Caco-2 (cell line): Measurements from ENCODE around the gene RAB27B. TPM values are rescaled to one million over a fixed set of nuclear protein-coding genes. Genes with fewer than 3 reads are reported as not detected.

ENCODE experiments used
- BruUV-seq: library from RNA; stranded (reverse); fragments of 400-500 nt; replicated peaks from 2 replicates; lab custom pipeline; 2021; lab: Mats Ljungman, UMichigan
- CTCF ChIA-PET: fragments of 300-600 bp; sonication (Branson Sonifier 250); formaldehyde crosslinking; loops from one replicate; lab custom pipeline; 2022; ENCODE audit warnings: antibody characterized with exemption; lab: Charles Lee
- POLR2A ChIA-PET: fragments of 300-600 bp; sonication (Branson Sonifier 250); formaldehyde crosslinking; loops from one replicate; lab custom pipeline; 2022; ENCODE audit warnings: antibody characterized with exemption; lab: Charles Lee
- DNase-seq, 2 experiments: peaks; one replicate each; pipeline versions ENCODE4 v3.0.0 to v3.0.0-alpha.2; 2020 to 2022
- H3K27me3 ChIP-seq: replicated peaks from 2 replicates; pipeline ENCODE4 v1.6.0; 2011; ENCODE audit warnings: low read length; ENCODE audit not compliant: control insufficient read depth, insufficient read depth
- H3K36me3 ChIP-seq: 2 replicates; pipeline ENCODE4 v1.5.1; 2011; ENCODE audit warnings: low read length; ENCODE audit not compliant: control insufficient read depth, insufficient read depth
- H3K4me1 ChIP-seq: fragments of 250-450 bp; sonication (Bioruptor Pico); 2 replicates; pipeline ENCODE4 v1.5.1; 2020; ENCODE audit warnings: mild to moderate bottlenecking
- H3K4me3 ChIP-seq: 2 replicates; pipeline ENCODE4 v1.5.1; 2011; ENCODE audit warnings: low read depth, mild to moderate bottlenecking, control low read depth, low read length
- H3K9me3 ChIP-seq: fragments of 250-450 bp; sonication (Bioruptor Pico); 2 replicates; pipeline ENCODE4 v1.5.1; 2020; ENCODE audit warnings: mild to moderate bottlenecking, moderate library complexity
- H3K27ac Mint-ChIP-seq: one replicate; pipeline ENCODE4 v1.8.0; 2022; ENCODE audit warnings: mixed read lengths; ENCODE audit not compliant: unreplicated experiment
- H3K27me3 Mint-ChIP-seq: one replicate; pipeline ENCODE4 v1.8.0; 2022; ENCODE audit warnings: mixed read lengths; ENCODE audit not compliant: insufficient read depth, unreplicated experiment
- H3K36me3 Mint-ChIP-seq: one replicate; pipeline ENCODE4 v1.8.0; 2022; ENCODE audit warnings: mild to moderate bottlenecking, mixed read lengths; ENCODE audit not compliant: insufficient read depth, unreplicated experiment
- H3K4me1 Mint-ChIP-seq: one replicate; pipeline ENCODE4 v1.8.0; 2022; ENCODE audit warnings: low read depth, mixed read lengths; ENCODE audit not compliant: unreplicated experiment
- H3K4me3 Mint-ChIP-seq: one replicate; pipeline ENCODE4 v1.8.0; 2022; ENCODE audit warnings: mild to moderate bottlenecking, moderate library complexity, mixed read lengths; ENCODE audit not compliant: unreplicated experiment
- H3K9me3 Mint-ChIP-seq: one replicate; pipeline ENCODE4 v1.8.0; 2022; ENCODE audit warnings: mixed read lengths; ENCODE audit not compliant: unreplicated experiment
- intact Hi-C: fragments of 100-400 bp; cut with micrococcal nuclease; formaldehyde crosslinking; loops from one replicate; pipeline ENCODE4 v1.10.0; 2022; ENCODE audit not compliant: unreplicated experiment
- total RNA-seq: library from RNA; stranded (reverse); gene quantifications from 2 replicates; pipeline ENCODE4 v1.2.3, GENCODE V29; 2022
- TF ChIP-seq, protein P1 (sequence below), 2 experiments: fragments of 200-600 bp in 1 of 2; IDR thresholded peaks; 1 replicate in 1 of 2; 2 replicates in 1 of 2; pipeline versions ENCODE4 v1.5.1 to v1.8.0; 2011 to 2022; ENCODE audit warnings: antibody characterized with exemption in 1 of 2, control low read depth in 1 of 2, inconsistent platforms in 1 of 2, low read depth in 1 of 2, low read length in 1 of 2, mild to moderate bottlenecking in 1 of 2, moderate library complexity in 1 of 2; ENCODE audit not compliant: insufficient read depth in 1 of 2, severe bottlenecking in 1 of 2, unreplicated experiment in 1 of 2

The RAB27B gene
- total RNA-seq, 1 experiment from 2014 or later, result 0.32 TPM

DNA sequence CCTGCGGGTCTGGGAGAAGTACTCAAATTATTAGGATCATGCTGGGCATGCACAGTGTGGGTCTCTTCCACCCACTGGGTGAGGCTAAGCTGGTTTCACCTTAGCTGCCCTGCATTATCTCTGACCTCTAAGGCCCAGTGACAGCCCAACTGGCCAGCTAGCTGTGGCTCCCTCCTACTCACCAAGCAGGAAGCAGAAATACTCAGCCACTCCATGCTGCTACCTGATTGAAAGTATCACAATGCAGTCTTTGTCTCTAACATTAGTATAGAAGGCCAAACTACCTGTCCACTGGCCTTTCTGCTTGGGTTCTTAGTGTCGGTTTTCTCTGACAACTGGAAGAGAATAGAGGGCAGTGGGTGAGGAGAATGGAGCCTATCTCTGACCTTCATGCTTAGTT is 47.3 kb upstream of the RAB27B start:
- no peak for DNase-seq
- Mint-ChIP-seq H3K36me3 (no peaks in the 10 kb centered on the region), H3K27ac (no peak overlapping the region), H3K4me3 (no peak overlapping the region), H3K27me3 (no peaks in the 10 kb centered on the region), H3K9me3 (no peaks in the 10 kb centered on the region), H3K4me1 (no peaks in the 10 kb centered on the region)
- intact Hi-C loops, result no loop called here
- Histone ChIP-seq H3K9me3 (no peaks in the 10 kb centered on the region), H3K4me1 (no peaks in the 10 kb centered on the region), H3K36me3 (no peaks in the 10 kb centered on the region), H3K4me3 (no peak overlapping the region), H3K27me3 (no peaks in the 10 kb centered on the region)
- ChIA-PET CTCF (no interaction called here), POLR2A (no interaction called here)
- TF ChIP-seq, protein P1, sequence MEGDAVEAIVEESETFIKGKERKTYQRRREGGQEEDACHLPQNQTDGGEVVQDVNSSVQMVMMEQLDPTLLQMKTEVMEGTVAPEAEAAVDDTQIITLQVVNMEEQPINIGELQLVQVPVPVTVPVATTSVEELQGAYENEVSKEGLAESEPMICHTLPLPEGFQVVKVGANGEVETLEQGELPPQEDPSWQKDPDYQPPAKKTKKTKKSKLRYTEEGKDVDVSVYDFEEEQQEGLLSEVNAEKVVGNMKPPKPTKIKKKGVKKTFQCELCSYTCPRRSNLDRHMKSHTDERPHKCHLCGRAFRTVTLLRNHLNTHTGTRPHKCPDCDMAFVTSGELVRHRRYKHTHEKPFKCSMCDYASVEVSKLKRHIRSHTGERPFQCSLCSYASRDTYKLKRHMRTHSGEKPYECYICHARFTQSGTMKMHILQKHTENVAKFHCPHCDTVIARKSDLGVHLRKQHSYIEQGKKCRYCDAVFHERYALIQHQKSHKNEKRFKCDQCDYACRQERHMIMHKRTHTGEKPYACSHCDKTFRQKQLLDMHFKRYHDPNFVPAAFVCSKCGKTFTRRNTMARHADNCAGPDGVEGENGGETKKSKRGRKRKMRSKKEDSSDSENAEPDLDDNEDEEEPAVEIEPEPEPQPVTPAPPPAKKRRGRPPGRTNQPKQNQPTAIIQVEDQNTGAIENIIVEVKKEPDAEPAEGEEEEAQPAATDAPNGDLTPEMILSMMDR (IDR thresholded peaks at IDR 0.05; ENCODE audit: insufficient read depth in 1 of 2, low read depth in 1 of 2, low read length in 1 of 2, severe bottlenecking in 1 of 2, unreplicated experiment in 1 of 2), result no peak
- BruUV-seq, result no TSS peak

DNA sequence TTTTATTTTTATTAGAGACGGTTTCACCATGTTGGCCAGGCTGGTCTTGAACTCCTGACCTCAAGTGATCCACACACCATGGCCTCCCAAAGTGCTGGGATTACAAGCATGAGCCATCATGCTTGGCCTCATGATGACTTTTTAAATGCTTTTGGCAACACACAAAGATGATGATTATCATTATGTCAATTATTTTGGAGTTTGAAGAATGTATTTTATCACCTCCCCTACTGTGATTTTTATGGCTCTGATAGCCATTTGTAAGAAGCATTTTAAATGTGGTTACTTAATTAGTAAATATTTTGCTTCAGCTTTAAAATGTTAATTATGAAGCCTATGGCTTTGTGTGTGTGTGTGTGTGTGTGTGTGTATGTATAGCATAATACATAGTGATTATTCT is 45.1 kb upstream of the RAB27B start:
- H3K36me3 ChIP-seq, result no peaks in the 10 kb centered on the region
- no peak overlapping the region for H3K4me3 Mint-ChIP-seq
- H3K4me3 ChIP-seq, result no peak overlapping the region
- POLR2A ChIA-PET, result no interaction called here
- no peaks in the 10 kb centered on the region for H3K9me3 ChIP-seq
- intact Hi-C loops, result no loop called here
- H3K27ac Mint-ChIP-seq, result no peak overlapping the region
- TF ChIP-seq, protein P1 (IDR thresholded peaks at IDR 0.05; ENCODE audit: insufficient read depth in 1 of 2, low read depth in 1 of 2, low read length in 1 of 2, severe bottlenecking in 1 of 2, unreplicated experiment in 1 of 2), result no peak
- CTCF ChIA-PET, result no interaction called here
- H3K36me3 Mint-ChIP-seq, result no peaks in the 10 kb centered on the region
- H3K4me1 Mint-ChIP-seq, result no peaks in the 10 kb centered on the region
- H3K4me1 ChIP-seq, result no peaks in the 10 kb centered on the region
- no peaks in the 10 kb centered on the region for H3K27me3 ChIP-seq
- no peaks in the 10 kb centered on the region for H3K27me3 Mint-ChIP-seq
- no peaks in the 10 kb centered on the region for H3K9me3 Mint-ChIP-seq
- DNase-seq, result no peak
- no TSS peak for BruUV-seq

DNA sequence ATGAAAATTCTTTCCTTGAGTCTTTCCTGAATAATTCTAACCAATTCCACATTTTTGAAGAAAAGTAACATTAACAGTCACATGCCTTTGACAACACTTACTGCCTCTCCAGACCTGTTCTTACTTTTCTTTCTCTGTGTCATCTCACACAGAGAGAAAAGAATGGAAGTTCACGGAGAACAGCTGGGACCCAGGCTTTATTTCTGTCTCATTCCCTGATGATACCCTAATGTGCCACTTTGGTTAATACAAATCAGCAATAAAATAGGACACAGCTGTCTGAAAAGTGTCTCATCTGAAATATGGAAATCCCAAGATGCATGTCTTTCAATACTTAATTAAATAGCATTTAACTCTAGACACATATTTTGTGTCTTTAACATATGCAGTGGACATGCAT is 42.1 kb upstream of the RAB27B start:
- Histone ChIP-seq H3K27me3 (no peaks in the 10 kb centered on the region), H3K4me3 (no peak overlapping the region), H3K9me3 (no peaks in the 10 kb centered on the region), H3K4me1 (no peaks in the 10 kb centered on the region), H3K36me3 (no peaks in the 10 kb centered on the region)
- intact Hi-C loops, result no loop called here
- no peaks in the 10 kb centered on the region for H3K4me1 Mint-ChIP-seq
- no peak for DNase-seq
- BruUV-seq, result no TSS peak
- H3K9me3 Mint-ChIP-seq, result no peaks in the 10 kb centered on the region
- H3K4me3 Mint-ChIP-seq, result no peak overlapping the region
- no peaks in the 10 kb centered on the region for H3K27me3 Mint-ChIP-seq
- no peaks in the 10 kb centered on the region for H3K36me3 Mint-ChIP-seq
- TF ChIP-seq, protein P1 (IDR thresholded peaks at IDR 0.05; ENCODE audit: insufficient read depth in 1 of 2, low read depth in 1 of 2, low read length in 1 of 2, severe bottlenecking in 1 of 2, unreplicated experiment in 1 of 2), result no peak
- ChIA-PET CTCF (no interaction called here), POLR2A (no interaction called here)
- no peak overlapping the region for H3K27ac Mint-ChIP-seq
